Subcutaneous abdominal adipose tissue (tissue), 5 donors: ENCODE data around the gene GLIPR1L1.
"Not testable (repeated sequence)": the region's sequence is repeated elsewhere in the genome, so short reads cannot be mapped to it uniquely, and the experiment has no call there.

Experiments used
- H3K27ac ChIP-seq: one replicate; pipeline ENCODE4 v1.7.0; 2013; ENCODE audit warnings: low read depth, mild to moderate bottlenecking, inconsistent platforms, low read length, moderate library complexity
- H3K27me3 ChIP-seq, 5 donors: one replicate each; pipeline ENCODE4 v1.7.0; 2013; ENCODE audit warnings: low read length in 5 of 5, inconsistent platforms in 1 of 5; ENCODE audit not compliant: control insufficient read depth in 5 of 5, insufficient read depth in 4 of 5
- H3K36me3 ChIP-seq, 5 donors: one replicate each; pipeline ENCODE4 v1.7.0; 2013; ENCODE audit warnings: low read length in 5 of 5; ENCODE audit not compliant: control insufficient read depth in 5 of 5, insufficient read depth in 5 of 5
- H3K4me1 ChIP-seq, 5 donors: one replicate each; pipeline ENCODE4 v1.7.0; 2013; ENCODE audit warnings: low read length in 5 of 5, mild to moderate bottlenecking in 3 of 5, moderate library complexity in 1 of 5; ENCODE audit not compliant: control insufficient read depth in 5 of 5, insufficient read depth in 5 of 5
- H3K4me3 ChIP-seq, 5 donors: one replicate each; pipeline ENCODE4 v1.7.0; 2013; ENCODE audit warnings: low read length in 5 of 5, low read depth in 1 of 5
- H3K9ac ChIP-seq, 5 donors: one replicate each; pipeline ENCODE4 v1.7.0; 2013; ENCODE audit warnings: low read length in 5 of 5, mild to moderate bottlenecking in 4 of 5, moderate library complexity in 3 of 5
- H3K9me3 ChIP-seq, 5 donors: one replicate each; pipeline ENCODE4 v1.7.0; 2013; ENCODE audit warnings: low read length in 5 of 5; ENCODE audit not compliant: control insufficient read depth in 5 of 5
- donor health status: healthy.
- donor health status: healthy.
- donor health status: healthy.
- donor health status: healthy.
- donor health status: healthy.

The GLIPR1L1 gene

GRCh38 chr12:75346215-75346614 is 11.7 kb downstream of the GLIPR1L1 start:
- not testable (repeated sequence) for H3K4me1 ChIP-seq, H3K9ac ChIP-seq, H3K9me3 ChIP-seq, H3K4me3 ChIP-seq, H3K36me3 ChIP-seq, H3K27me3 ChIP-seq, H3K27ac ChIP-seq

DNA sequence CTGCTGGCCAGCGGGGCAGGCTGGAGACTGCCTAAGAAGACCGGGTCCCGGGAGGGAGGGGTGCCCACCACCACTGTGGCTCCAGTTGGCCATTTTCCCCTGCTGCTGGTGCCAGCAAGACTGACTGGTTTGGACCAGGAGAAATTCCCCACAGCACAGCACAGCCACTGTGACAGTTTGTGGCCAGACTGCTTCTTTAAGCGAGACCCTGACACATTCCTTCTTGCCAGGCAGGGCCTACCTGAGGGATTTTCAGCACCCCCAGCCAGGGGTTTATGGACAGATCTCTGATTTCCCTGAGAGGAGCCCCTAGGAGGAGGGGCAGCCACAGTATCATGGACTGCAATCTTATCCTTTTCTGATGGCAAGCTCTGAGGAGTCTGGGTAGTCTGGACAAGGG is 15.5 kb downstream of the GLIPR1L1 start:
- H3K27me3 ChIP-seq: no peaks in the 10 kb centered on the region
- H3K4me3 ChIP-seq: no peak overlapping the region
- H3K9me3 ChIP-seq: peaks cover 0 to 4% (median 0%) of the 10 kb centered on the region in 5 donors
- no peak overlapping the region for H3K9ac ChIP-seq
- no peak overlapping the region for H3K27ac ChIP-seq
- H3K36me3 ChIP-seq: no peaks in the 10 kb centered on the region
- no peaks in the 10 kb centered on the region for H3K4me1 ChIP-seq

- Histone ChIP-seq H3K27ac (no peak overlapping the region), H3K4me1 (no peaks in the 10 kb centered on the region), H3K27me3 (no peaks in the 10 kb centered on the region), H3K36me3 (no peaks in the 10 kb centered on the region), H3K4me3 (no peak overlapping the region), H3K9me3 (peaks cover 0 to 4% (median 0%) of the 10 kb centered on the region in 5 donors), H3K9ac (no peak overlapping the region)
Observed at GRCh38 chr12:75350413-75350812, 15.9 kb downstream of the GLIPR1L1 start.

- Histone ChIP-seq H3K27me3 (no peaks in the 10 kb centered on the region), H3K4me1 (no peaks in the 10 kb centered on the region), H3K9me3 (peaks cover 0 to 4% (median 0%) of the 10 kb centered on the region in 5 donors), H3K27ac (no peak overlapping the region), H3K9ac (no peak overlapping the region), H3K36me3 (no peaks in the 10 kb centered on the region), H3K4me3 (no peak overlapping the region)
Observed at GRCh38 chr12:75354011-75354410, 19.5 kb downstream of the GLIPR1L1 start.

- Histone ChIP-seq H3K9ac (no peak overlapping the region), H3K9me3 (no peaks in the 10 kb centered on the region), H3K27me3 (no peaks in the 10 kb centered on the region), H3K27ac (no peak overlapping the region), H3K4me3 (no peak overlapping the region), H3K4me1 (no peaks in the 10 kb centered on the region), H3K36me3 (no peaks in the 10 kb centered on the region)
Observed at GRCh38 chr12:75360920-75361319, 26.4 kb downstream of the GLIPR1L1 start.

DNA sequence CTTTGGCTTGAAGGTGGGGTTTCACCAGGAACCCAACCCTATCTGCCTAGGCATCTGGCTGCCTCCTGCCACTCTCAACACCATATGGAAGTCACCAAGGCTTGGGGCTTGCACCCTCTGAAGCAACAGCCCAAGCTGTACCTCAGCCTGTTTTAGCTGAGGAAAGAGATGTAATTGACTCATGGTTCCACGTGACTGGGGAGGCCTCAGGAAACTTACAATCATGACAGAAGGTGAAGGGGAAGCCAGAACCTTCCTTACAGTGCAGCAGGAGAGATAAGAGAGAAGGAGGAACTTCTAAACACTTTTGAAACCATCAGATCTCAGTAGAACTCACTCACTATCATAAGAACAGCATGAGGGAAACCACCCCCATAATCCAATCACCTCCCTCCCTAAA is 26.9 kb downstream of the GLIPR1L1 start:
- Histone ChIP-seq H3K9ac (no peak overlapping the region), H3K4me3 (no peak overlapping the region), H3K27ac (no peak overlapping the region), H3K4me1 (no peaks in the 10 kb centered on the region), H3K36me3 (no peaks in the 10 kb centered on the region), H3K9me3 (no peaks in the 10 kb centered on the region), H3K27me3 (no peaks in the 10 kb centered on the region)

DNA sequence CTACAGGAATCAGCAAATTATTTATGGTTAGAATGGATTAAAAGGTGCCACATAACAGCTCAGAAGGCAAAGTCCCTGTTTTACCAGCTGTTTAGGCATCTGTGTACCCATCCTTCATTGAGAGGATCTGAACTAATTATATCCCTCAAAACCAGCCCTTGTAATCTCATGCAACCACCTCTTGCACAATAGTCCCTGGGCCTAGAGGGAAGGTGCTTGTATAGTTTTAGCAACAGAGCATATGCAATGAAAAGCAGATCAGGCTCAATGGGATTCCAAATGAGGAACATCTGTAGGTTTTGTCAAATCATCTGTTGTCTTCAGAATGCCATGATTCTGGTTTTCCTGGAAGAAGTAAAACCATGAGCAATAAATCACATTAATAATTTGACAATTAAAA is 30.4 kb downstream of the GLIPR1L1 start:
- Histone ChIP-seq H3K4me3 (no peak overlapping the region), H3K9me3 (no peaks in the 10 kb centered on the region), H3K27me3 (no peaks in the 10 kb centered on the region), H3K36me3 (no peaks in the 10 kb centered on the region), H3K9ac (no peak overlapping the region), H3K27ac (no peak overlapping the region), H3K4me1 (no peaks in the 10 kb centered on the region)

DNA sequence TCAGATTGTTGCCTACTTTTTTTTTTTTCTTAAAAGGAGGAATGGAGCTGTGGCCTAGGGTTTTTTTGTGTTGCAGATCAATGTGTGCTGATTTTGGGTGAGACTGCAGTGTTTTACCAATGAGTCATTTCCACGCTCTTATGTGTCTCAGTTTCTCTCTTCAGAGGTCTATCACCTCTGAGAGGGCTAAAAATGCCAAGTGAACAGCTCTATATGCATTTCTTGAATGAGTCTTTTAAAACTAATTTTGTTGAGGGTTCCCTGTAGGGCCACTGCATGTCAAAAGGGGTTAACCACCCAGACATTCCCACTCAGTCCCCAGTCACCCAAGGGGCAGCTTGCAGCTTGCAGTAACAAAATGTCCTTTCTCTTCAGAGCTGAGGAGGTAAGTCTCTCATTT is 32.2 kb downstream of the GLIPR1L1 start:
- Histone ChIP-seq H3K4me3 (no peak overlapping the region), H3K9me3 (no peaks in the 10 kb centered on the region), H3K36me3 (peaks cover 0 to 5% (median 0%) of the 10 kb centered on the region in 5 donors), H3K27me3 (no peaks in the 10 kb centered on the region), H3K4me1 (no peaks in the 10 kb centered on the region), H3K9ac (no peak overlapping the region), H3K27ac (no peak overlapping the region)

- Histone ChIP-seq H3K4me3 (no peak overlapping the region), H3K9ac (no peak overlapping the region), H3K27me3 (no peaks in the 10 kb centered on the region), H3K36me3 (peaks cover 0 to 5% (median 0%) of the 10 kb centered on the region in 5 donors), H3K4me1 (peaks cover 0 to 15% (median 4%) of the 10 kb centered on the region in 5 donors), H3K9me3 (no peaks in the 10 kb centered on the region), H3K27ac (no peak overlapping the region)
Observed at GRCh38 chr12:75374971-75375370, 40.5 kb downstream of the GLIPR1L1 start.

GRCh38 chr12:75378354-75378753 is 43.9 kb downstream of the GLIPR1L1 start:
- peaks cover 0 to 15% (median 4%) of the 10 kb centered on the region in 5 donors for H3K4me1 ChIP-seq
- no peak overlapping the region for H3K4me3 ChIP-seq
- H3K27me3 ChIP-seq: no peaks in the 10 kb centered on the region
- H3K36me3 ChIP-seq: no peaks in the 10 kb centered on the region
- no peaks in the 10 kb centered on the region for H3K9me3 ChIP-seq
- H3K27ac ChIP-seq: no peak overlapping the region
- H3K9ac ChIP-seq: no peak overlapping the region

DNA sequence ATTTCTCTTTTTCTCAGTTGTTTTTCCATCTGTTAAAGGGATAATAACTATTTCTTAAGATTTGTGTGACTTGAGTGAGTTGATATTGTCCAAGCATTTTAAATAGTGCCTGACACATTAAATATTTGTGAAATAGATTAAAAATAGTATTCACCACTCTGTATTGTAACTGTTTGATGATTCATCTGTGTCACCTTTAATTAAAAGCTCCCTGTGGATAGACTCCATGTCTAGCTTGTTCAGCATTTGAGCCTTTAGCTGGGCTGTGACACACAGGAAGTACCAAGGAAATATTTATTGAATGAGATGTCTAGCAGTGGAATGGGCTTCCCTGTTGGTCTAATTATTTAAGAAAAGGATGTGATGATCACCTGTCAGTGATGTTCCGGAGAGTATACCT is 54.6 kb downstream of the GLIPR1L1 start:
- peak overlapping the region in 2 of 5 donors; percentile 18 to 26 for H3K9ac ChIP-seq
- H3K27ac ChIP-seq: no peak overlapping the region
- H3K27me3 ChIP-seq: no peaks in the 10 kb centered on the region
- H3K4me3 ChIP-seq: peak overlapping the region in 1 of 5 donors; percentile 94
- H3K36me3 ChIP-seq: peaks cover 0 to 3% (median 0%) of the 10 kb centered on the region in 5 donors
- no peaks in the 10 kb centered on the region for H3K9me3 ChIP-seq
- peaks cover 0 to 21% (median 16%) of the 10 kb centered on the region in 5 donors for H3K4me1 ChIP-seq
